WTC11 (cell line): ENCODE measurements around the gene RAPGEF1. TPM values are rescaled to one million over a fixed set of nuclear protein-coding genes. Genes with fewer than 3 reads are reported as not detected.

Experiments
- ATAC-seq: fragments of 200-7000 bp; cut with Tn5 transposase; 2 replicates; pipeline ENCODE4 v1.10.0; 2021; ENCODE audit warnings: mild to moderate bottlenecking, moderate library complexity
- CTCF ChIA-PET: fragments of 300-600 bp; sonication (Branson Sonifier 250); formaldehyde crosslinking; loops from one replicate; lab custom pipeline; 2021; ENCODE audit warnings: antibody characterized with exemption; lab: Charles Lee
- POLR2A ChIA-PET: fragments of 350-600 bp; sonication (Branson Sonifier 250); formaldehyde crosslinking; loops from one replicate; lab custom pipeline; 2021; ENCODE audit warnings: antibody characterized with exemption; lab: Charles Lee
- DNase-seq: peaks from one replicate; pipeline ENCODE4 v3.0.0; 2021; ENCODE audit warnings: low spot score
- H3K27ac Mint-ChIP-seq: 2 replicates; pipeline ENCODE4 v1.8.0; 2021; ENCODE audit warnings: mixed read lengths
- H3K27me3 Mint-ChIP-seq: 2 replicates; pipeline ENCODE4 v1.8.0; 2021; ENCODE audit warnings: low read depth, mild to moderate bottlenecking, moderate library complexity, mixed read lengths
- H3K36me3 Mint-ChIP-seq: 2 replicates; pipeline ENCODE4 v1.8.0; 2021; ENCODE audit warnings: mixed read lengths
- H3K4me1 Mint-ChIP-seq: 2 replicates; pipeline ENCODE4 v1.8.0; 2022; ENCODE audit warnings: mixed read lengths
- H3K4me3 Mint-ChIP-seq: 2 replicates; pipeline ENCODE4 v1.8.0; 2021; ENCODE audit warnings: mild to moderate bottlenecking, moderate library complexity, mixed read lengths
- H3K9me3 Mint-ChIP-seq: 2 replicates; pipeline ENCODE4 v1.8.0; 2021; ENCODE audit warnings: mixed read lengths
- GABPB1 ChIP-seq: sonication (generic); formaldehyde crosslinking; IDR thresholded peaks from 2 replicates; pipeline ENCODE4 v1.8.1; 2023; ENCODE audit warnings: mild to moderate bottlenecking, missing genetic modification reagents
- GTF2I ChIP-seq: fragments of 250-450 bp; sonication (Bioruptor Pico); conservative IDR thresholded peaks from 2 replicates; pipeline ENCODE4 v1.4.0; 2021; ENCODE audit warnings: mild to moderate bottlenecking
- IRF2 ChIP-seq: sonication (generic); formaldehyde crosslinking; IDR thresholded peaks from 2 replicates; pipeline ENCODE4 v1.8.0; 2022; ENCODE audit warnings: low read depth, missing genetic modification reagents, borderline replicate concordance
- JUN ChIP-seq: sonication (generic); formaldehyde crosslinking; IDR thresholded peaks from 2 replicates; pipeline ENCODE4 v1.8.0; 2023; ENCODE audit warnings: mild to moderate bottlenecking, missing genetic modification reagents
- MXD4 ChIP-seq: fragments of 250-450 bp; sonication (Bioruptor Pico); IDR thresholded peaks from 2 replicates; pipeline ENCODE4 v1.8.0; 2021; ENCODE audit warnings: mild to moderate bottlenecking, moderate library complexity, borderline replicate concordance
- ZNF121 ChIP-seq: sonication (generic); formaldehyde crosslinking; IDR thresholded peaks from 2 replicates; pipeline ENCODE4 v1.8.0; 2023; ENCODE audit warnings: missing genetic modification reagents
- total RNA-seq: library from RNA; stranded (reverse); gene quantifications from 3 replicates; pipeline ENCODE4 v1.2.3, GENCODE V29; 2021
- TF ChIP-seq, protein P1 (sequence below): sonication (generic); formaldehyde crosslinking; IDR thresholded peaks from 2 replicates; pipeline ENCODE4 v1.8.0; 2023; ENCODE audit warnings: missing genetic modification reagents, mild to moderate bottlenecking, borderline replicate concordance
- TF ChIP-seq, protein P2 (sequence below): fragments of 200-600 bp; IDR thresholded peaks from 2 replicates; pipeline ENCODE4 v1.8.0; 2022; ENCODE audit warnings: antibody characterized with exemption
- TF ChIP-seq, protein P3 (sequence below): fragments of 250-450 bp; sonication (Bioruptor Pico); IDR thresholded peaks from 2 replicates; pipeline ENCODE4 v2.1.2; 2022; ENCODE audit warnings: mild to moderate bottlenecking, moderate library complexity
- TF ChIP-seq, protein P4 (sequence below): sonication (generic); formaldehyde crosslinking; IDR thresholded peaks from 2 replicates; pipeline ENCODE4 v1.8.1; 2023; ENCODE audit warnings: mild to moderate bottlenecking, missing genetic modification reagents, moderate library complexity
- TF ChIP-seq, protein P5 (sequence below): sonication (generic); formaldehyde crosslinking; IDR thresholded peaks from 2 replicates; pipeline ENCODE4 v1.8.0; 2022; ENCODE audit warnings: mild to moderate bottlenecking, missing genetic modification reagents
- TF ChIP-seq, protein P6 (sequence below): fragments of 250-450 bp; sonication (Bioruptor Pico); IDR thresholded peaks from 2 replicates; pipeline ENCODE4 v1.9.0; 2021; ENCODE audit warnings: mild to moderate bottlenecking
- TF ChIP-seq, protein P7 (sequence below): fragments of 250-450 bp; sonication (Bioruptor Pico); IDR thresholded peaks from 2 replicates; pipeline ENCODE4 v1.9.0; 2021; ENCODE audit warnings: mild to moderate bottlenecking, borderline replicate concordance

RAPGEF1 gene
- total RNA-seq, 1 experiment from 2014 or later, result 66.2 TPM

DNA sequence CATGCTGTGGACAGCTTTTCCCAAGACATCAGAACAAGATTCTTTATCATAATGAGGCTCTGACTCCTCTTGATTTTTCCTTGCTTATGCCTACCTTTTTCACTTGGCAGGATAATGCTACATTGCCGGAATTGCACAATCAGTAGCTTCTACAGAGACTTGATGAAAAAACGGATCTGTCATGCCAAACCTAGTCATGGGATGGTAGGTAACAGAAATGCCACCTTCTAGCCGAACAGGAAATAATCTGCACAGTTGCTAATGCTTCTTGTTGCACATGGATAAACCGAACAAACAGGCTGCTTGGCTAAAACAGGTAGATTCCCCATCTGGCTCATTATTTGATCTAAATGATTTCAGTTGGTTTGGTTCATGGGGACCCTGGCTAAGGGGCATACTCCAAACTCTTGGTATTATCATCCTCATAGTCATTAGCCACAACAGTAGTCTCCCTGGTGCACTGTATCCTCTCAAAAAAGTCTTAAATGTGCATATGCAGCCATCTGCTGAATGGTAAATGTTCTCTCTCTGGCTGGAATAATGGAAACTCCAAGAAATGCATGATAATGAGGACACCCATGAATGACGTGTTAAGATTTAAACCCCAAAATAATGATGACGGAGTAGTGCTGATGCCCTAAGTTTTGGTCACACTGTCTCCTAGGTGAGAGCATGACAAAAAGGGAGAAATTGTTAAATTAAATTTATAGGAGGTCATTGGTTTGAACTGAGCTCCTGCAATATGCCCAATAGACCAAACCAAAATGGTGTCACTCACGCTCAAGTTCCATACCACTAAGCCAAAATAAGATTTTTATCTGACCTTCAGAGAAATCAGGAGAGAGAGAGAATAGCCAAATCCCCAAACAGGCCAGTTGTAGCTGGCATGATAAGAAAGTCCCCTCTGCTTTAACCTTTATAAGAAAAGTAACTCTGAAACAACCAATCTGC lies 47.0 kb downstream of the RAPGEF1 start:
- CTCF ChIA-PET, result interaction anchor here (1.0 kb wide), 1 partner anchor 32 kb away, joined by 3 read pairs; no protein-coding TSS in a partner anchor
- no peak for DNase-seq
- Mint-ChIP-seq H3K9me3 (no peaks in the 10 kb centered on the region), H3K27me3 (no peaks in the 10 kb centered on the region), H3K27ac (peak overlapping the region; percentile 64), H3K4me1 (peaks cover 72% of the 10 kb centered on the region), H3K4me3 (no peak overlapping the region), H3K36me3 (0 out of 2 replicates have a peak, but pooled peaks cover 3% of the 10 kb centered on the region)
- POLR2A ChIA-PET, result no interaction called here
- no peak for ATAC-seq
- TF ChIP-seq, protein P1, sequence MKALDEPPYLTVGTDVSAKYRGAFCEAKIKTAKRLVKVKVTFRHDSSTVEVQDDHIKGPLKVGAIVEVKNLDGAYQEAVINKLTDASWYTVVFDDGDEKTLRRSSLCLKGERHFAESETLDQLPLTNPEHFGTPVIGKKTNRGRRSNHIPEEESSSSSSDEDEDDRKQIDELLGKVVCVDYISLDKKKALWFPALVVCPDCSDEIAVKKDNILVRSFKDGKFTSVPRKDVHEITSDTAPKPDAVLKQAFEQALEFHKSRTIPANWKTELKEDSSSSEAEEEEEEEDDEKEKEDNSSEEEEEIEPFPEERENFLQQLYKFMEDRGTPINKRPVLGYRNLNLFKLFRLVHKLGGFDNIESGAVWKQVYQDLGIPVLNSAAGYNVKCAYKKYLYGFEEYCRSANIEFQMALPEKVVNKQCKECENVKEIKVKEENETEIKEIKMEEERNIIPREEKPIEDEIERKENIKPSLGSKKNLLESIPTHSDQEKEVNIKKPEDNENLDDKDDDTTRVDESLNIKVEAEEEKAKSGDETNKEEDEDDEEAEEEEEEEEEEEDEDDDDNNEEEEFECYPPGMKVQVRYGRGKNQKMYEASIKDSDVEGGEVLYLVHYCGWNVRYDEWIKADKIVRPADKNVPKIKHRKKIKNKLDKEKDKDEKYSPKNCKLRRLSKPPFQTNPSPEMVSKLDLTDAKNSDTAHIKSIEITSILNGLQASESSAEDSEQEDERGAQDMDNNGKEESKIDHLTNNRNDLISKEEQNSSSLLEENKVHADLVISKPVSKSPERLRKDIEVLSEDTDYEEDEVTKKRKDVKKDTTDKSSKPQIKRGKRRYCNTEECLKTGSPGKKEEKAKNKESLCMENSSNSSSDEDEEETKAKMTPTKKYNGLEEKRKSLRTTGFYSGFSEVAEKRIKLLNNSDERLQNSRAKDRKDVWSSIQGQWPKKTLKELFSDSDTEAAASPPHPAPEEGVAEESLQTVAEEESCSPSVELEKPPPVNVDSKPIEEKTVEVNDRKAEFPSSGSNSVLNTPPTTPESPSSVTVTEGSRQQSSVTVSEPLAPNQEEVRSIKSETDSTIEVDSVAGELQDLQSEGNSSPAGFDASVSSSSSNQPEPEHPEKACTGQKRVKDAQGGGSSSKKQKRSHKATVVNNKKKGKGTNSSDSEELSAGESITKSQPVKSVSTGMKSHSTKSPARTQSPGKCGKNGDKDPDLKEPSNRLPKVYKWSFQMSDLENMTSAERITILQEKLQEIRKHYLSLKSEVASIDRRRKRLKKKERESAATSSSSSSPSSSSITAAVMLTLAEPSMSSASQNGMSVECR (CRISPR knock-in tag), result no peak
- TF ChIP-seq, protein P2, sequence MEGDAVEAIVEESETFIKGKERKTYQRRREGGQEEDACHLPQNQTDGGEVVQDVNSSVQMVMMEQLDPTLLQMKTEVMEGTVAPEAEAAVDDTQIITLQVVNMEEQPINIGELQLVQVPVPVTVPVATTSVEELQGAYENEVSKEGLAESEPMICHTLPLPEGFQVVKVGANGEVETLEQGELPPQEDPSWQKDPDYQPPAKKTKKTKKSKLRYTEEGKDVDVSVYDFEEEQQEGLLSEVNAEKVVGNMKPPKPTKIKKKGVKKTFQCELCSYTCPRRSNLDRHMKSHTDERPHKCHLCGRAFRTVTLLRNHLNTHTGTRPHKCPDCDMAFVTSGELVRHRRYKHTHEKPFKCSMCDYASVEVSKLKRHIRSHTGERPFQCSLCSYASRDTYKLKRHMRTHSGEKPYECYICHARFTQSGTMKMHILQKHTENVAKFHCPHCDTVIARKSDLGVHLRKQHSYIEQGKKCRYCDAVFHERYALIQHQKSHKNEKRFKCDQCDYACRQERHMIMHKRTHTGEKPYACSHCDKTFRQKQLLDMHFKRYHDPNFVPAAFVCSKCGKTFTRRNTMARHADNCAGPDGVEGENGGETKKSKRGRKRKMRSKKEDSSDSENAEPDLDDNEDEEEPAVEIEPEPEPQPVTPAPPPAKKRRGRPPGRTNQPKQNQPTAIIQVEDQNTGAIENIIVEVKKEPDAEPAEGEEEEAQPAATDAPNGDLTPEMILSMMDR, result no peak
- TF ChIP-seq JUN (no peak), GABPB1 (no peak), IRF2 (CRISPR knock-in tag) (no peak), GTF2I (CRISPR knock-in tag) (no peak), ZNF121 (CRISPR knock-in tag) (no peak), MXD4 (CRISPR knock-in tag) (no peak)
- TF ChIP-seq, protein P3, sequence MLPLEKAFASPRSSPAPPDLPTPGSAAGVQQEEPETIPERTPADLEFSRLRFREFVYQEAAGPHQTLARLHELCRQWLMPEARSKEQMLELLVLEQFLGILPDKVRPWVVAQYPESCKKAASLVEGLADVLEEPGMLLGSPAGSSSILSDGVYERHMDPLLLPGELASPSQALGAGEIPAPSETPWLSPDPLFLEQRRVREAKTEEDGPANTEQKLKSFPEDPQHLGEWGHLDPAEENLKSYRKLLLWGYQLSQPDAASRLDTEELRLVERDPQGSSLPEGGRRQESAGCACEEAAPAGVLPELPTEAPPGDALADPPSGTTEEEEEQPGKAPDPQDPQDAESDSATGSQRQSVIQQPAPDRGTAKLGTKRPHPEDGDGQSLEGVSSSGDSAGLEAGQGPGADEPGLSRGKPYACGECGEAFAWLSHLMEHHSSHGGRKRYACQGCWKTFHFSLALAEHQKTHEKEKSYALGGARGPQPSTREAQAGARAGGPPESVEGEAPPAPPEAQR, result no peak
- TF ChIP-seq, protein P4, sequence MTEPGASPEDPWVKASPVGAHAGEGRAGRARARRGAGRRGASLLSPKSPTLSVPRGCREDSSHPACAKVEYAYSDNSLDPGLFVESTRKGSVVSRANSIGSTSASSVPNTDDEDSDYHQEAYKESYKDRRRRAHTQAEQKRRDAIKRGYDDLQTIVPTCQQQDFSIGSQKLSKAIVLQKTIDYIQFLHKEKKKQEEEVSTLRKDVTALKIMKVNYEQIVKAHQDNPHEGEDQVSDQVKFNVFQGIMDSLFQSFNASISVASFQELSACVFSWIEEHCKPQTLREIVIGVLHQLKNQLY (CRISPR knock-in tag), result no peak
- TF ChIP-seq, protein P5, sequence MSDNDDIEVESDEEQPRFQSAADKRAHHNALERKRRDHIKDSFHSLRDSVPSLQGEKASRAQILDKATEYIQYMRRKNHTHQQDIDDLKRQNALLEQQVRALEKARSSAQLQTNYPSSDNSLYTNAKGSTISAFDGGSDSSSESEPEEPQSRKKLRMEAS (CRISPR knock-in tag), result no peak
- TF ChIP-seq, protein P6, sequence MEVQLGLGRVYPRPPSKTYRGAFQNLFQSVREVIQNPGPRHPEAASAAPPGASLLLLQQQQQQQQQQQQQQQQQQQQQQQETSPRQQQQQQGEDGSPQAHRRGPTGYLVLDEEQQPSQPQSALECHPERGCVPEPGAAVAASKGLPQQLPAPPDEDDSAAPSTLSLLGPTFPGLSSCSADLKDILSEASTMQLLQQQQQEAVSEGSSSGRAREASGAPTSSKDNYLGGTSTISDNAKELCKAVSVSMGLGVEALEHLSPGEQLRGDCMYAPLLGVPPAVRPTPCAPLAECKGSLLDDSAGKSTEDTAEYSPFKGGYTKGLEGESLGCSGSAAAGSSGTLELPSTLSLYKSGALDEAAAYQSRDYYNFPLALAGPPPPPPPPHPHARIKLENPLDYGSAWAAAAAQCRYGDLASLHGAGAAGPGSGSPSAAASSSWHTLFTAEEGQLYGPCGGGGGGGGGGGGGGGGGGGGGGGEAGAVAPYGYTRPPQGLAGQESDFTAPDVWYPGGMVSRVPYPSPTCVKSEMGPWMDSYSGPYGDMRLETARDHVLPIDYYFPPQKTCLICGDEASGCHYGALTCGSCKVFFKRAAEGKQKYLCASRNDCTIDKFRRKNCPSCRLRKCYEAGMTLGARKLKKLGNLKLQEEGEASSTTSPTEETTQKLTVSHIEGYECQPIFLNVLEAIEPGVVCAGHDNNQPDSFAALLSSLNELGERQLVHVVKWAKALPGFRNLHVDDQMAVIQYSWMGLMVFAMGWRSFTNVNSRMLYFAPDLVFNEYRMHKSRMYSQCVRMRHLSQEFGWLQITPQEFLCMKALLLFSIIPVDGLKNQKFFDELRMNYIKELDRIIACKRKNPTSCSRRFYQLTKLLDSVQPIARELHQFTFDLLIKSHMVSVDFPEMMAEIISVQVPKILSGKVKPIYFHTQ, result no peak
- TF ChIP-seq, protein P7, sequence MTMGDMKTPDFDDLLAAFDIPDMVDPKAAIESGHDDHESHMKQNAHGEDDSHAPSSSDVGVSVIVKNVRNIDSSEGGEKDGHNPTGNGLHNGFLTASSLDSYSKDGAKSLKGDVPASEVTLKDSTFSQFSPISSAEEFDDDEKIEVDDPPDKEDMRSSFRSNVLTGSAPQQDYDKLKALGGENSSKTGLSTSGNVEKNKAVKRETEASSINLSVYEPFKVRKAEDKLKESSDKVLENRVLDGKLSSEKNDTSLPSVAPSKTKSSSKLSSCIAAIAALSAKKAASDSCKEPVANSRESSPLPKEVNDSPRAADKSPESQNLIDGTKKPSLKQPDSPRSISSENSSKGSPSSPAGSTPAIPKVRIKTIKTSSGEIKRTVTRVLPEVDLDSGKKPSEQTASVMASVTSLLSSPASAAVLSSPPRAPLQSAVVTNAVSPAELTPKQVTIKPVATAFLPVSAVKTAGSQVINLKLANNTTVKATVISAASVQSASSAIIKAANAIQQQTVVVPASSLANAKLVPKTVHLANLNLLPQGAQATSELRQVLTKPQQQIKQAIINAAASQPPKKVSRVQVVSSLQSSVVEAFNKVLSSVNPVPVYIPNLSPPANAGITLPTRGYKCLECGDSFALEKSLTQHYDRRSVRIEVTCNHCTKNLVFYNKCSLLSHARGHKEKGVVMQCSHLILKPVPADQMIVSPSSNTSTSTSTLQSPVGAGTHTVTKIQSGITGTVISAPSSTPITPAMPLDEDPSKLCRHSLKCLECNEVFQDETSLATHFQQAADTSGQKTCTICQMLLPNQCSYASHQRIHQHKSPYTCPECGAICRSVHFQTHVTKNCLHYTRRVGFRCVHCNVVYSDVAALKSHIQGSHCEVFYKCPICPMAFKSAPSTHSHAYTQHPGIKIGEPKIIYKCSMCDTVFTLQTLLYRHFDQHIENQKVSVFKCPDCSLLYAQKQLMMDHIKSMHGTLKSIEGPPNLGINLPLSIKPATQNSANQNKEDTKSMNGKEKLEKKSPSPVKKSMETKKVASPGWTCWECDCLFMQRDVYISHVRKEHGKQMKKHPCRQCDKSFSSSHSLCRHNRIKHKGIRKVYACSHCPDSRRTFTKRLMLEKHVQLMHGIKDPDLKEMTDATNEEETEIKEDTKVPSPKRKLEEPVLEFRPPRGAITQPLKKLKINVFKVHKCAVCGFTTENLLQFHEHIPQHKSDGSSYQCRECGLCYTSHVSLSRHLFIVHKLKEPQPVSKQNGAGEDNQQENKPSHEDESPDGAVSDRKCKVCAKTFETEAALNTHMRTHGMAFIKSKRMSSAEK, result no peak
